HG02943 (cell line): Measurements from ENCODE around the gene ZNF431.
"Not testable (repeated sequence)": the region's sequence is repeated elsewhere in the genome, so short reads cannot be mapped to it uniquely, and the experiment has no call there.

Experiments used
- ATAC-seq: cut with Tn5 transposase; IDR thresholded peaks from one replicate; pipeline ENCODE4 v1.9.1; 2021; ENCODE audit warnings: mild to moderate bottlenecking, low read depth, moderate library complexity; ENCODE audit not compliant: unreplicated experiment

The ZNF431 gene

DNA sequence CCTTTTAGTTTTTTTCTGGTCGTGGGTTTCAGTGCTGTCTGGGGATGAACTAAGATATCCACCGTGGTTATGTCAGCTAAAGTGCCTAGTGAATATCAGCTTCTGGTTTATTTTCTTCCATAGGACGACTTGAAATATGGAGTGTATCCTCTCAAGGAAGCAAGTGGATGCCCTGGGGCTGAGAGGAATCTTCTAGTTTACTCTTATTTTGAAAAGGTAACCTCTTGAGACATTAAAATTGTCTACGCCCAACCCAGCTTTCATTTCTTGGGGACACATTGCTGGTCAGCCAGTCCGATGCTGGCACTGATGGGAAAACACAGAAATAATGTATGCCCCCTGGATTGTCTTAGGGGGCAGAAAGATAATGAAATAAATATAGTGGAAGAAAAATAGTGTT, 1.6 kb downstream of the ZNF431 start:
- ATAC-seq: no peak

GRCh38 chr19:21143854-21144253, 2.0 kb downstream of the ZNF431 start:
- no peak for ATAC-seq

- ATAC-seq: no peak
Observed at GRCh38 chr19:21147540-21147939, 5.7 kb downstream of the ZNF431 start.

DNA sequence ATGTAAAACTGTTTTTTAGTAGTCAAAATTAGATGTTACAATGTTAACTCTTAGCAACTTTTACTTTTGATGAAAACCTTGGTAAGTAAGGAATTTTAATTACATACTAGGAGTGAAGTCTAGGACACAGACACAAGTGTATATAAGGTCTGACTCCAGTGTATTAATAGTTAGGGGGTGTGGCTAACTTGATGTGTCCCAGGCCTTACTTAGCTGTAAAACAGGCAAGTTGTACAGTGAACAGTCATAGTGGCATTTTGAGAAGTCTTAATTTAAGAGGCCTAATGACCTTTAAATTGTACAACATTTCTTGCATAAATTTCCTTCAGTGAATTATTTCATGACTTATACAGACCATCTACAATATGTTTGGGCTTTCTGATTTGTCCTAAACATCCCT, 6.8 kb downstream of the ZNF431 start:
- ATAC-seq: no peak

DNA sequence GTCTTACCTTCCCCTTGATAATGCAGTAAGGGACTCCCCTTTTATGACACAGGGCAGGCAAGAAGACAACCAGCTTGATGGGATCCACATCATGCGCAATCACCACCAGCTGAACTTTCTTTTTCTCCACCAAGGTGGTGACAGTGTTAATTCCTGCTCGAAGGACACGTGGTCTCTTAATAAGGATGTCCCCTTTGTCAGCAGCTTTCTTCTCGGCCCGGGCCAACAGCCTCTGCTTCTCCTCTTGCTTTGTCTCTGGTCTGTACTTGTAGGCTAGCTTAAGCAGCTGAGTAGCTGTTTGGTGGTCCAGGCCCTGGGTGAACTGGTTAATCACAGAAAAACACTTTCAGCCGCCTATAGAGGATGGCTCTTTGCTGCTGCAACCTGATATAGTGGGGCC, 8.0 kb downstream of the ZNF431 start:
- no peak for ATAC-seq

GRCh38 chr19:21151460-21151859, 9.6 kb downstream of the ZNF431 start:
- ATAC-seq: no peak

DNA sequence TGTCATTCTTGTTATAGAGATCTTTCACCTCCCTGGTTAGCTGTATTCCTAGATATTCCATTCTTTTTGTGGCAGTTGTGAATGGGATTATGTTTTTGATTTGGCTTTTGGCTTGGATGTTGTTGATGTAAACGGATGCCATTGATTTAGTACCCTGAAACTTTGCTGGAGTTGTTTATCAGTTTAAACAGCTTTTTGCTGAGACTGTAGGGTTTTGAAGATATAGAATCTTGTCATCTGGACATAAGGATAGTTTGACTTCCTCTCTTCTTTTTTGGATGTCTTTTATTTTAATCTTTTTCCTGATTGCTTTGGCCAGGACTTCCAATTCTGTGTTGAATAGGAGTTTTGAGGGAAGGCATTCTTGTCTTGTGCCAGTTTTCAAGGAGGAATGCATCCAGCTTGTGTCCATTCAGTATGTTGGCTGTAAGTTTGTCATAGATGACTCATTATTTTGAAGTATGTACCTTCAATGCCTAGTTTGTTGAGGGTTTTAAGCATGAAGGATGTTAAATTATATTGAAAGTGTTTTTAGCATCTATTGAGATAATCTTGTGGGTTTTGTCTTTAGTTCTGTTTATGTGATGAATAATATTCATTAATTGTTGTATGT, 16.8 kb downstream of the ZNF431 start:
- no peak for ATAC-seq

DNA sequence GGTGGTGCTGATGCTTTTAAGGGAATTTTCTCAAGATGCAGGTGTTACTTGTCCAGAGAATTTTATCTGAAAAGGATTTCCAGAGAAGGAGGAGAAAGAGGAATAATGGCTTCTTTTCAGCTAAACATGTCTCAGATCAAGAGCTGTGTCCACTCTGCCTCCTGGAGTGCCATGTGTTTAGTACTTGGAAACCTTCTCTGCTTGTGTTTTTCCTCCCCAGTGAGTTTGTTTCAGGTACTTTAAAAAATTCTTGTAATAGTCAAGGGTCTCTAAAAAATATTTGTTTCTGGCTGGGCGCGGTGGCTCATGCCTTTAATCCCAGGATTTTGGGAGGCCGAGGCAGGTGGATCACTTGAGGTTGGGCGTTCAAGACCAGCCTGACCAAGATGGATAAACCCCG, 22.7 kb downstream of the ZNF431 start:
- ATAC-seq: no peak

DNA sequence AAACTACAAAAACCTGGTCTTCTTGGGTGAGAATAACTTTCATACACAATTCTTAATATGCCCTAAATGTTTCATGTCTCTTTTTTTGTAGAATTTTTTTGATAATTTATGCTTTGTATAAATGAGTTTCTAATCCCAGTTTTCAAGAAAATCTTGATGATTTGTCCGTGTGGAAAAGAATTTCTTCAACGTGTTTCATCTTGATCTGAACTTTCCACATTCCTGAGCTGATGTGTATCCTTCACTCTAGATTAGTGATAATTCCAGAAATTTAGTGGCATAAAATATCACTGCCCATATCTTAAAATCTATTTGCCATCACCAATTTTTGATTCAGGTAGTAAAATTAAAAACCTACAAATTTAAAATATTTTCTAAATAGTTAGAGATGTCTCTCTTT, 24.6 kb downstream of the ZNF431 start:
- ATAC-seq: no peak

DNA sequence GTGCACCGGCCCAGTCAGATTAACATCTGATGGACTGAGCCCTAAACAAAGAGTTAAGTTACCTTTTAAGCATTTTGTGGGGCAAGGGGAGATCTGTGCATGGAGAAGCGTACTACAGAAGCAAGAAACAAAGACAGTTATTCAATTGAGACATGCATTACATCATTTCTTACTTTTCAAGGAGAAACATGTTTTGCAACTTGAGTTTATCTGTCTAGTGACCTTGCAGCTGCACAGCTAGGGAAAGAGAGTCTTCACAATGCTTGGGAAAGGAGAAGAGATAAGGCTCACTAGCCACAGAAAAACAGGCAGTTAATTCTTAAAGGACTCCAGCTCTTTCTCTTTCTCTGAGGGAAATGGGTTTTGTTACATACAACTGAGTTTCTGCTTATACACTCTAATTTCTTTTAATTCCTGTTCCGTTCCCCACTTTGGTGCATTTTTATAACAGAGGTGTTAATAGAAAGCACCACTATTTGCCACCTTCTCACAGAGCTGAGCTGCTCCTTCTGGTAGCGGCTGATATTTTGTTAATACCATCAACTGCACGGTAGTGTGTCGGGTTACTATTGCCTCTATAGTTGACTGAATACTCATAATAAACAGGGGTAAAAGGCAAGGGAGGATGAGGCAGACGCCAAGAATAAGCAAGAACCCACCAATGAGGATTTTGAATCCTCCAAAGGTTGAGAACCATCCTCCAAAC, 55.9 kb downstream of the ZNF431 start:
- ATAC-seq: no peak

DNA sequence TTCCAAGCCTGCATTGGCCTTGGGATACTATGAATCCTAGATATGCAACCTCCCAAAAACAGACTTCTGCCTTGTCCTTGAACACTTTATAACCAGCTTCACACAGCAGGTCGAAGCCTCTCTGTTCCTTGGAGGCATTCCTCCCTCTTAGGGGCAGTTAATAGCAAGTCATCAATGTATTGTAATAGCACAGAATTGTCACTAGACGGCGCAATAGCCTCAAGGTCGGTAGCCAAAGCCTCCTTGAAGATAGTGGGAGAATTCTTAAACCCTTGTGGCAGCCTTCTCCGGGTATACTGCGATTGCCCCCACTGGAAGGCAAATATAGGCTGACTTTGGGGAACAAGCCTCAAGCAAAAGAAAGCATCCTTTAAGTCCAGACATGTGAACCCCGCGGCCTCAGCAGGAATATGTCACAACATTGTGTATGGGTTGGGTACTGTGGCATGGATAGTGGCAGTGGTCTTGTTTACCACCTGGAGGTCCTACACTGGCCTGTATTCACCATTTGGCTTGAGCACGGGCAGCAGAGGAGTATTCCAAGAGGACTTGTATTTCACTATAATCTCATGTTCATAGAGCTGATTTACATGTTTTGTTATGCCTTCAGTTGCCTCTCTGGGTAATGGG, 61.1 kb downstream of the ZNF431 start:
- no peak for ATAC-seq

DNA sequence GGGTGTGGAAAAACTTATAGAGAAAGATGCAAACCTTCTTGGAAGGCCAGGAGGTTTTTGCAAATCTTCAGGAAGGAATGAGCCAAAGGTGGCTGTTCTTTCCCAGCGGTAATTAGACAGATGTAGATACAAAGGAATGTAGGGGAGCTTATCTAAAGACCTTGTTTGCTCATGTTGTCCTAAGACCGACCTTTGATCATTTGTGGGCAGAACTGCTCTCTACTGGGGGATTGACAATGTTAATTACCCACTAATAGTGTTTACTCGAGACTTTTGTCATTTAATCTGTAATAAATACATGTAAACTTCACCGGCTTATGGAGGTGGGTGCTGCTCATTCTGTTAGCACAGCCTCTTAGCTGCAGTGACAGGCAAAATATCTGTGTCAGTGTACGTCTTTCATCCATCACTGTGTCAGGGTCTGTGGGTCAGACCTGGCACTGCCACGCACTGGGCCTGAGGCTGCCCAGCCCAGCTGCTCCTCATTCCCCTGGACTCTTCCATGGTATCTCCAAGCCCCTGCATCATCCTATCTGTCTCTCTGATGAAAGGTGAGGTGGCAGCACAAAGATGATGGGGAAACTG, 68.3 kb downstream of the ZNF431 start:
- ATAC-seq: no peak

DNA sequence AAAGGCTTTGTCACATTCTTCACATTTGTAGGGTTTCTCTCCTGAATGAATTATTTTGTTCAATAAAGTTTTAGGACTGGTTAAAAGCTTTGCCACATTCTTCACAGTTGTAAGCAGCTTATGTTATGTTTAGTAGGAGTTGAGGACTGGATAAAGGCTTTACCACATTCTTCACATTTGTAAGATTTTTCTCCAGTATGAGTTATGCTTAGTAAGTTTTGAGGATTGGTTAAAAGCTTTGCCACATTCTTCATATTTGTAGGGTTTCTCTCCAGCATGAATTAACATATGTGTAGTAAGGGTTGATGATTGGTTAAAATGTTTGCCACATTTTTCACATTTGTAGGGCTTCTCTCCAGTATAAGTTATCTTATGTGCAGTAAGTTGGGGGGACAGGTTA, 79.9 kb downstream of the ZNF431 start:
- no peak for ATAC-seq

DNA sequence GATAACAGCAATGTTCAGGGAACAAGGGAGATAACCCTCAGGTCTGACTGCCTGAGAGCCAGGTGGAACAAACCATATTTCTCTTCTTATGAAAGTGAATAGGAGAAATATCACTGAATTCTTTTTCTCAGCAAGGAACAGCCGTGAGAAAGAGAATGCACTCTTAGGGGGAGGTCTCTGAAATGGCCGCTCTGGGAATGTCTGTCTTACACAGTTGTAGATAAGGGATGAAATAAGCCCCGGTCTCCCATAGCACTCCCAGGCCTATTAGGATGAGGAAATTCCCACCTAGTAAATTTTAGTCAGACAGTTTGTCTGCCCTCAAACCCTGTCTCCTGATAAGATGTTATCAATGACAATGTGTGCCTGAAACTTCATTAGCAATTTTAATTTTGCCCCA, 88.1 kb downstream of the ZNF431 start:
- ATAC-seq: not testable (repeated sequence)

DNA sequence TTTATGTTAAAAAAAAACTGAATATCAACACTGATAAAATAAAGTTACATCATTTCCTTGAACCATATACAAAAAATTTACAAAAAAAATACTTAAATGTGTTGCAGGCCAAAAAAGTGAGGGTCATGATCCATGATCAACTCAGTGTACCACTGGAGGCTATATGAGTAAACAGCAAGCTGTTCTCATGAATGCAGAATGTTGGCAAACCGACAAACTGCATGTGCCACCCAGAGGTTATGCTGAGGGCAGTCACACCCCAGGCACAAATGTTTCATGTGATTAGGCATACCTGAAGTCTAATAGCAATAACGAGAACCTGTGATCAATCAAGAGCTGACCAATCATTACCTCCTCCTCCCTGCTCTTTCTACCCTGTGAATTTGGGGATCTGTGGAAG, 91.9 kb downstream of the ZNF431 start:
- ATAC-seq: no peak

- ATAC-seq: not testable (repeated sequence)
Observed at GRCh38 chr19:21236751-21237150, 94.9 kb downstream of the ZNF431 start.

DNA sequence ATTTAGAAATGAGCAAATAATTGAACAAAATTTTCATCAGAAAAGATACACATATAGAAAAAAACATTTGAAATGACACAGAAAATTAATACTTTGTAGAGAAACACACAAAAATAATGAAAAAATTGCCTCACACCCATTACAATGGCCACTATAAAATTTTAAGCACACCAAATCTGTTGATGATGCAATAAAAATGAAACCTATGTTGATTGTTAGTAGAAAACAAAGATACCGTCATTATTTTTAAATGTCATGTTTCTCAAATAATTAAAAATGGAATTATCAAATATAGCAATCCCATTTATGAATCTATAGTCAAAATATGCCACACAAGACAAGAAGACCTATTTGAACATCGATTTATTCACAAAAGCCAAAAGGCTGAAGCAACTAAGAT, 96.8 kb downstream of the ZNF431 start:
- ATAC-seq: no peak
